Stimulated activated CD8-positive, alpha-beta memory T cell treated with anti-CD3 and anti-CD28 coated beads, Interleukin-15, amount 100 ng/mL, for 48 hours (primary cell): Measurements from ENCODE around the gene ANKRD36.
"Not testable (repeated sequence)": the region's sequence is repeated elsewhere in the genome, so short reads cannot be mapped to it uniquely, and the experiment has no call there.

Source experiments
- DNase-seq, 2 donors: peaks; one replicate each; pipeline ENCODE4 v3.0.0-alpha.2; 2020; ENCODE audit warnings: low read depth in 2 of 2

Gene ANKRD36

GRCh38 chr2:97113882-97114255 is 916 bp downstream of the ANKRD36 start:
- not testable (repeated sequence) for DNase-seq

GRCh38 chr2:97129090-97129489 is 16.1 kb downstream of the ANKRD36 start:
- not testable (repeated sequence) for DNase-seq

- DNase-seq, result not testable (repeated sequence)
Observed at GRCh38 chr2:97144016-97144415, 31.1 kb downstream of the ANKRD36 start.

- DNase-seq, result not testable (repeated sequence)
Observed at GRCh38 chr2:97166548-97166947, 53.6 kb downstream of the ANKRD36 start.

GRCh38 chr2:97167938-97168337 is 55.0 kb downstream of the ANKRD36 start:
- not testable (repeated sequence) for DNase-seq

GRCh38 chr2:97168583-97168982 is 55.6 kb downstream of the ANKRD36 start:
- not testable (repeated sequence) for DNase-seq

- DNase-seq, result not testable (repeated sequence)
Observed at GRCh38 chr2:97180391-97180790, 67.4 kb downstream of the ANKRD36 start.

GRCh38 chr2:97195349-97195748 is 82.4 kb downstream of the ANKRD36 start:
- DNase-seq, result not testable (repeated sequence)

- not testable (repeated sequence) for DNase-seq
Observed at GRCh38 chr2:97197251-97197650, 84.3 kb downstream of the ANKRD36 start.

GRCh38 chr2:97200887-97201286 is 87.9 kb downstream of the ANKRD36 start:
- DNase-seq, result not testable (repeated sequence)

- not testable (repeated sequence) for DNase-seq
Observed at GRCh38 chr2:97202643-97203250, 89.8 kb downstream of the ANKRD36 start.

- no peak for DNase-seq
Observed at GRCh38 chr2:97210325-97210724, 97.4 kb downstream of the ANKRD36 start.

GRCh38 chr2:97215025-97215424 is 102.1 kb downstream of the ANKRD36 start:
- not testable (repeated sequence) for DNase-seq

- DNase-seq, result not testable (repeated sequence)
Observed at GRCh38 chr2:97230848-97231585, 118.1 kb downstream of the ANKRD36 start.

GRCh38 chr2:97232981-97233380 is 120.0 kb downstream of the ANKRD36 start:
- not testable (repeated sequence) for DNase-seq

GRCh38 chr2:97233660-97234295 is 120.8 kb downstream of the ANKRD36 start:
- not testable (repeated sequence) for DNase-seq

- DNase-seq, result not testable (repeated sequence)
Observed at GRCh38 chr2:97261192-97261591, 148.2 kb downstream of the ANKRD36 start.

- not testable (repeated sequence) for DNase-seq
Observed at GRCh38 chr2:97266449-97266848, 153.5 kb downstream of the ANKRD36 start.

- DNase-seq, result no peak
Observed at GRCh38 chr2:97267411-97268074, 154.6 kb downstream of the ANKRD36 start.

GRCh38 chr2:97268075-97268591 is 155.2 kb downstream of the ANKRD36 start:
- not testable (repeated sequence) for DNase-seq

- DNase-seq, result not testable (repeated sequence)
Observed at GRCh38 chr2:97276232-97276798, 163.4 kb downstream of the ANKRD36 start.
